GM12872 (cell line): Measurements from ENCODE around the gene TTLL11.

Experiments used
- CTCF ChIP-seq: IDR thresholded peaks from 3 replicates; pipeline ENCODE4 v1.5.1; 2011; ENCODE audit warnings: low read depth, mild to moderate bottlenecking, low read length, moderate library complexity; ENCODE audit not compliant: insufficient read depth

The TTLL11 gene

GRCh38 chr9:121783111-121783510, 310.0 kb downstream of the TTLL11 start:
- TF ChIP-seq CTCF, result no peak

GRCh38 chr9:121782514-121783110, 310.5 kb downstream of the TTLL11 start:
- TF ChIP-seq CTCF, result no peak

GRCh38 chr9:121781701-121782464, 311.2 kb downstream of the TTLL11 start:
- TF ChIP-seq CTCF, result no peak

GRCh38 chr9:121781145-121781548, 312.0 kb downstream of the TTLL11 start:
- TF ChIP-seq CTCF, result no peak

- no peak for TF ChIP-seq CTCF
Measured at GRCh38 chr9:121780177-121781040, 312.7 kb downstream of the TTLL11 start.

GRCh38 chr9:121779381-121780117, 313.6 kb downstream of the TTLL11 start:
- TF ChIP-seq CTCF, result no peak
